H1 (cell line): ENCODE results near the gene LINGO4. TPM values are rescaled to one million over a fixed set of nuclear protein-coding genes. Genes with fewer than 3 reads are reported as not detected.

Source experiments
- KDM1A ChIP-seq: fragments of 200-600, 300-600 bp; sonication (generic); IDR thresholded peaks from 2 replicates; pipeline ENCODE4 v1.7.1; 2016; ENCODE audit warnings: mild to moderate bottlenecking, low read length, borderline replicate concordance
- RXRA ChIP-seq: IDR thresholded peaks from 2 replicates; pipeline ENCODE4 v1.6.1; 2011; ENCODE audit warnings: low read depth, mild to moderate bottlenecking, low read length, moderate library complexity; ENCODE audit not compliant: insufficient read depth
- SAP30 ChIP-seq: fragments of 300-600 bp; sonication (generic); IDR thresholded peaks from 2 replicates; pipeline ENCODE4 v1.7.1; 2012; ENCODE audit warnings: low read length, moderate library complexity, mild to moderate bottlenecking, inconsistent platforms; ENCODE audit not compliant: insufficient read depth, insufficient replicate concordance
- TAF1 ChIP-seq: IDR thresholded peaks from 2 replicates; pipeline ENCODE4 v1.6.1; 2011; ENCODE audit warnings: mild to moderate bottlenecking, low read depth, low read length
- polyA plus RNA-seq, 7 experiments: library from polyadenylated mRNA; depleted of rRNA in 3 of 7; stranded (reverse) in 5 of 7; unstranded in 2 of 7; fragments of >200 nt in 5 of 7; fragments of 200-250 nt in 2 of 7; gene quantifications; 1 replicate in 5 of 7; 2 replicates in 1 of 7; 4 replicates in 1 of 7; pipeline versions ENCODE4 v1.2.1 to v1.2.3, GENCODE V29; 2011 to 2013; ENCODE audit warnings: missing spikeins in 2 of 7, mixed read lengths in 2 of 7
- total RNA-seq: library from RNA; stranded (reverse); fragmentation: NEBNext Ultra II Directional; extraction: Animal tissue kit (Norgen Biotek cat#: 25700); gene quantifications from 2 replicates; pipeline ENCODE4 v1.2.1, GENCODE V29; 2021

Gene LINGO4
- total and polyA plus RNA-seq, 2 of the 8 experiments (the other 6 are each of a cell fraction or from before 2014, with no cell fraction given): 0.03 TPM; not detected in 1

GRCh38 chr1:151777317-151777716 lies 27.9 kb downstream of the LINGO4 start (continued):
- TF ChIP-seq SAP30: no peak
- no peak for TF ChIP-seq TAF1
- TF ChIP-seq KDM1A: no peak
- no peak for TF ChIP-seq RXRA
